Measurements from ENCODE around the gene EIF2S3. TPM values are rescaled to one million over a fixed set of nuclear protein-coding genes. Genes with fewer than 3 reads are reported as not detected.
A peak's percentile ranks its signal among the peaks of the same experiment; 100 is the strongest.

EIF2S3 gene
- polyA plus RNA-seq, 1 of the 3 experiments (the other 2 are of a cell fraction), result 68.4 TPM

DNA sequence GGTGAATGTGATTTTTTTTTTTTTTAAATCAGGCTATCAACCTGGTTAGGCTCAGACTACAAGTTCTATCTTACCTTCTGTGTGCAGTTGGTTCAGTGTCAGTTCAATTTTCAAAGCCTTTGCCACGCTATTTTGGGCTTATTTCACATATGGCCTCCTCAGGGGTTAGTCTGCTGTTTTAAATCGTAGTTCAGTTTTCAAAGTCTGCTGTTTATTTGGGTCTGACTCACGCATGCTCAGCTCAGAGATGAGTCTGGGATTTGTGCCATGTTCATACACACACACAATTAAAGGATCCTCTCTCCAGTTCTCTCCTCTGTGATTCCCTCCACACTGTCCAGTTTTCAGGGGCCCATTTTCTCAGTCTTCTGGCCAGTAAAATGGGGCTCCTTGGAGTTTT, 62.5 kb downstream of the EIF2S3 start:
- Histone ChIP-seq H3K9ac (0 out of 2 replicates have a peak overlapping the region, but pooled peaks have one; percentile 3), H3K4me1 (ENCODE audit: control insufficient read depth in 1 of 2, insufficient read depth in 2 of 2, low read depth in 1 of 2, low read length in 1 of 2) (no peaks in the 10 kb centered on the region; a peak in 1 of 4 replicates), H3K36me3 (replicated peaks in 1 of 2; ENCODE audit: control insufficient read depth in 1 of 2, insufficient read depth in 2 of 2, low read length in 1 of 2) (no peaks in the 10 kb centered on the region), H3K27ac (ENCODE audit: low read depth in 2 of 2, low read length in 1 of 2) (peak overlapping the region; percentile 23 to 43; a peak in 2 of 4 replicates), H4K20me1 (ENCODE audit: insufficient read depth) (no peaks in the 10 kb centered on the region), H2AFZ (ENCODE audit: low read depth) (peak overlapping the region; percentile 74; the same call in 1 of the 2 replicates), H3K4me3 (ENCODE audit: low read depth in 2 of 2, low read length in 1 of 2) (no peak overlapping the region), H3K9me3 (no peaks in the 10 kb centered on the region), H3F3A (replicated peaks; ENCODE audit: insufficient read depth) (peaks cover 3% of the 10 kb centered on the region), H3K4me2 (peak overlapping the region; percentile 53; the same call in 1 of the 2 replicates), H3K9me2 (no peaks in the 10 kb centered on the region), H3K27me3 (ENCODE audit: insufficient read depth) (no peaks in the 10 kb centered on the region), H3K79me2 (ENCODE audit: insufficient read depth) (no peaks in the 10 kb centered on the region)
- DNase-seq, result no peak
- TF ChIP-seq FOSL2 (IDR thresholded peaks at IDR 0.05; ENCODE audit: borderline replicate concordance, low read depth), result 0 out of 2 replicates have a peak, but pooled peaks have one; percentile 9
- TF ChIP-seq NFIC (IDR thresholded peaks at IDR 0.05; ENCODE audit: borderline replicate concordance), result 0 out of 2 replicates have a peak, but pooled peaks have one; percentile 31
- TF ChIP-seq NRF1 (IDR thresholded peaks at IDR 0.05; ENCODE audit: low read depth, low read length), result peak; percentile 83
- TF ChIP-seq EZH2phosphoT487 (IDR thresholded peaks at IDR 0.05; ENCODE audit: borderline replicate concordance, low read depth), result no peak
- ChIA-PET POLR2A (interaction anchor here (0.6 kb wide), 1 partner anchor 66 kb away, joined by 3 read pairs; no protein-coding TSS in a partner anchor), CTCF (no interaction called here)
- WGBS (ENCODE audit: low lambda C conversion rate), result 2% methylated on average over 3 of the region's 3 CpGs

DNA sequence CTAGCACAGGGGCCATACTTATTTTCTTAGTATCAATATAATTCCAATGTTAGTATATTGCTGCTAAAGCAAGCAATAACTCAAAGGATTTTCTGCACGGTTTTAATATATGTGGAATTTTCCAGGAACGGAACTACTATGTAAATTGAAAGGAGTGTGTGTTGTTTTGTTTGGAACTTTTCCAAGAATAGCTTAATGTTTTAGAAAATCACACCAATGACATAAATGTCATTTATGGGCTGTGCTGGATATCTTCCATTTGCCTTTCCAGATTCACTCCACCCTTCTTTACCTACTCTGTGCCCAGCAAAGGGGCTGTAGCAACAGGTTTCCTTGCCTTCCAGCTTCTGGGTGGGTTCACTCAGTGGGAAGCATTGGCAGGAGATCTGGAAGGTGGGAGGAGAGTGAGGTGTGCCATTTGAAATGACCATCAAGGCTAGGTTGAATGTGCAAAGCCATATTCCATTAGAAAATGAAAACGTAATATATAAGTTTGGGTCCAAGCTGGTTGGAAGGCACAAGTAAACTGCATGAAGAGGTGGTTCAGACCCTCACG, 69.6 kb downstream of the EIF2S3 start:
- ChIA-PET CTCF (interaction anchor here (0.8 kb wide), 1 partner anchor 12 kb away, joined by 4 read pairs; no protein-coding TSS in a partner anchor), POLR2A (no interaction called here)
- H3K36me3 ChIP-seq (replicated peaks in 1 of 2; ENCODE audit: control insufficient read depth in 1 of 2, insufficient read depth in 2 of 2, low read length in 1 of 2), result no peaks in the 10 kb centered on the region
- no peaks in the 10 kb centered on the region for H4K20me1 ChIP-seq (ENCODE audit: insufficient read depth)
- H3K9me3 ChIP-seq, result no peaks in the 10 kb centered on the region
- no peak overlapping the region for H3K9ac ChIP-seq
- no peak overlapping the region for H3K4me2 ChIP-seq
- H3K79me2 ChIP-seq (ENCODE audit: insufficient read depth), result no peaks in the 10 kb centered on the region
- no peaks in the 10 kb centered on the region for H3K9me2 ChIP-seq
- H3K27ac ChIP-seq (ENCODE audit: low read depth in 2 of 2, low read length in 1 of 2), result no peak overlapping the region
- 36% methylated on average over 4 of the region's 4 CpGs for WGBS (ENCODE audit: low lambda C conversion rate)
- no peak overlapping the region for H3K4me3 ChIP-seq (ENCODE audit: low read depth in 2 of 2, low read length in 1 of 2)
- no peaks in the 10 kb centered on the region for H3K4me1 ChIP-seq (ENCODE audit: control insufficient read depth in 1 of 2, insufficient read depth in 2 of 2, low read depth in 1 of 2, low read length in 1 of 2)
- no peaks in the 10 kb centered on the region for H3F3A ChIP-seq (replicated peaks; ENCODE audit: insufficient read depth)
- TF ChIP-seq RXRA (IDR thresholded peaks at IDR 0.05; ENCODE audit: borderline replicate concordance, low read depth) (no peak), SIN3A (IDR thresholded peaks at IDR 0.05; ENCODE audit: borderline replicate concordance, low read depth, low read length) (no peak), RAD21 (IDR thresholded peaks at IDR 0.05; ENCODE audit: low read length) (no peak), NRF1 (IDR thresholded peaks at IDR 0.05; ENCODE audit: low read depth, low read length) (no peak), JUND (IDR thresholded peaks at IDR 0.05) (no peak), FOSL2 (IDR thresholded peaks at IDR 0.05; ENCODE audit: borderline replicate concordance, low read depth) (no peak), ELF1 (IDR thresholded peaks at IDR 0.05) (no peak), POLR2AphosphoS5 (IDR thresholded peaks at IDR 0.05; ENCODE audit: low read depth, low read length) (no peak)
- TF ChIP-seq, protein P1, sequence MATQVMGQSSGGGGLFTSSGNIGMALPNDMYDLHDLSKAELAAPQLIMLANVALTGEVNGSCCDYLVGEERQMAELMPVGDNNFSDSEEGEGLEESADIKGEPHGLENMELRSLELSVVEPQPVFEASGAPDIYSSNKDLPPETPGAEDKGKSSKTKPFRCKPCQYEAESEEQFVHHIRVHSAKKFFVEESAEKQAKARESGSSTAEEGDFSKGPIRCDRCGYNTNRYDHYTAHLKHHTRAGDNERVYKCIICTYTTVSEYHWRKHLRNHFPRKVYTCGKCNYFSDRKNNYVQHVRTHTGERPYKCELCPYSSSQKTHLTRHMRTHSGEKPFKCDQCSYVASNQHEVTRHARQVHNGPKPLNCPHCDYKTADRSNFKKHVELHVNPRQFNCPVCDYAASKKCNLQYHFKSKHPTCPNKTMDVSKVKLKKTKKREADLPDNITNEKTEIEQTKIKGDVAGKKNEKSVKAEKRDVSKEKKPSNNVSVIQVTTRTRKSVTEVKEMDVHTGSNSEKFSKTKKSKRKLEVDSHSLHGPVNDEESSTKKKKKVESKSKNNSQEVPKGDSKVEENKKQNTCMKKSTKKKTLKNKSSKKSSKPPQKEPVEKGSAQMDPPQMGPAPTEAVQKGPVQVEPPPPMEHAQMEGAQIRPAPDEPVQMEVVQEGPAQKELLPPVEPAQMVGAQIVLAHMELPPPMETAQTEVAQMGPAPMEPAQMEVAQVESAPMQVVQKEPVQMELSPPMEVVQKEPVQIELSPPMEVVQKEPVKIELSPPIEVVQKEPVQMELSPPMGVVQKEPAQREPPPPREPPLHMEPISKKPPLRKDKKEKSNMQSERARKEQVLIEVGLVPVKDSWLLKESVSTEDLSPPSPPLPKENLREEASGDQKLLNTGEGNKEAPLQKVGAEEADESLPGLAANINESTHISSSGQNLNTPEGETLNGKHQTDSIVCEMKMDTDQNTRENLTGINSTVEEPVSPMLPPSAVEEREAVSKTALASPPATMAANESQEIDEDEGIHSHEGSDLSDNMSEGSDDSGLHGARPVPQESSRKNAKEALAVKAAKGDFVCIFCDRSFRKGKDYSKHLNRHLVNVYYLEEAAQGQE (IDR thresholded peaks at IDR 0.05; ENCODE audit: low read depth, low read length), result no peak
- H3K27me3 ChIP-seq (ENCODE audit: insufficient read depth), result peaks cover 4% of the 10 kb centered on the region; the same call in 1 of the 2 replicates
- no peak for DNase-seq
- H2AFZ ChIP-seq (ENCODE audit: low read depth), result no peak overlapping the region
